Central memory CD4-positive, alpha-beta T cell (primary cell): ENCODE measurements around the gene ALDOB.

Experiments
- DNase-seq: peaks from one replicate; pipeline ENCODE4 v3.0.0; 2022

Gene ALDOB

GRCh38 chr9:101381833-101382342 lies 53.7 kb downstream of the ALDOB start:
- DNase-seq = no peak

GRCh38 chr9:101381118-101381517 lies 54.5 kb downstream of the ALDOB start:
- no peak for DNase-seq

GRCh38 chr9:101380295-101380694 lies 55.3 kb downstream of the ALDOB start:
- DNase-seq = no peak

- no peak for DNase-seq
These were observed 59.3 kb downstream of the ALDOB start for GRCh38 chr9:101376111-101376848.

- no peak for DNase-seq
These were observed 60.0 kb downstream of the ALDOB start for GRCh38 chr9:101375546-101375945.

GRCh38 chr9:101372327-101373118 lies 63.1 kb downstream of the ALDOB start:
- no peak for DNase-seq

- DNase-seq = no peak
These were observed 63.8 kb downstream of the ALDOB start for GRCh38 chr9:101371813-101372212.
